NCI-H748 treated with DMSO at 0.1 percent for 48 hours (cell line): ENCODE data around the gene SGPL1.

Experiments
- DNase-seq: peaks from one replicate; lab custom pipeline; 2025; lab: John Stamatoyannopoulos, UW

SGPL1 gene

DNA sequence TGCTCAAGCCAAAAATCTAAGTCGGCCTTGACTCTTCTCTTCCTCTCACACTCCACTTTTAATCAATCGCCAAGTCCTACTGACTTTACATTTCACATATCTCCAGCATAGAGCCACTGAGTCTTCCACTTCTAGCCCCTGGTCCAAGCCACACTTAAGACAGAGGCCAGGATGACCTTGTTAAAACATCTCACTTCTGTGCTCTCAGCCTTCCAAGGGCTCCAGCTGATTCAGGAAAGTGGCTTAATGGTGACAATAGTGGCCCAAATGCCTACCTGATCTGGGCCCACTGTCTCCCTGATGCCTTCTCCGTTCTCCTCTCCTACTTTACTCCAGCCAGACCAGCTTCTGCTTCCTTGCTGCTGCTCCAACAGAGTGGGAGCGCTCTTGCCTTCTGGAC lies 35.0 kb upstream of the SGPL1 start:
- DNase-seq, result no peak

DNA sequence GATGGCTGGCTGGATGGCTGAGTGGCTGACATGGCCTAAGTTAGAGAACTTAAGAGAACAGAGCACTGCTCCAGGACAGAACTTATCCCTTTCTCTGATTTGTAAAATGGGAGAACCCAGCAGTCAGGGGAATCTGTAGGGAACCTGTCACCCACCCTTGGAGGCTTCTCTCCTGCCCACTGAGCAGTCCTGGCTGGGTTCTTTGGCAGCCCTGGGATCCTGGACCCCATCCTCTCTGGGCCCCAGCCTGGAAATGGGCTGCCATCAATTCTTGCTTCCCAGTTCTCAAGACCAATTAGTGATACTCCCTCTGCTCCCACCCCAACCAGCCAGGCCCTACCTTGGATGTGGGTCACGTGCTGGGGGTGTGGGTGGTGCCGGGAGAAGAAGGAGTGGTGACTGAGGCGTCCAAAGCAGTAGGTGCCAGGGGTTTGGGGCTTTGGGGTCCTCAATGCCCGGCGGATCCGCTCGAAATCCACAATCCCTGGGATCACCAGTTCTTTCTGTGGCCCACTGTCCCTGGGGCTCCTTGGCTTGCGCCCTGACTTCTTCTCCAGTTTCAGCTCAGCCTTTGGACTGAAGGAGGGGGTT lies 34.2 kb upstream of the SGPL1 start:
- DNase-seq, result no peak

DNA sequence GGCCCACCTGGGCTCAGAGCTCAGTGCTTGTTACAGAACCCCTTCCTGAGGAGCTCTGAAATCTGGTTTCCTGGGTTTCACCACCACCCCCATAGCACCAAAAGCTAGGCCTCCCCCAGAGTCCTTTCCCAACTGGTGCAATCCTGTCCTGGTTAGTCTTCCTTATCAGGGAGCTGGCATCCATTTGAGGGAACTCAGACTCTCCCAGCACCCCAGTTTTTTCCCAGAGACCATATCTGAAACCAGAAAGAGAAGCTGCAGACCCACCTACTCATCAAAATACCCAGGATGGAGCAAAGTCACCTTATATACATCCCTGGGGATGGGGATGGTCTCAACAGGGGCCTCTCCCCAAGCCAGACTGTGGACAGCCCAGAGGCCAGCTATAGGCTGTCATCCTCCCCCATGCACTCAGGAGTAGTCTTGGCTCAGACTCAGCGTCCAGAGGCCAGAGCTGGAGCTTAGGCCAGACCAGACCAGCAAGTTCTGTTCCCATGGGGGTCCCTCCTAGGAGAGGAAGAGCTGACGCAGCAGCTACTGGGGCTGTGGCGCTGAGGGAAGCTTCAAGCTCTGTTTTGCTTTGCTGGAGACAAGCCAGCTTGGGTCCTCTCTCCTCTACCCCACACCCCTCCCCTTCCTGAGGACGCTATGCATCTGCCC lies 33.5 kb upstream of the SGPL1 start:
- DNase-seq, result no peak

DNA sequence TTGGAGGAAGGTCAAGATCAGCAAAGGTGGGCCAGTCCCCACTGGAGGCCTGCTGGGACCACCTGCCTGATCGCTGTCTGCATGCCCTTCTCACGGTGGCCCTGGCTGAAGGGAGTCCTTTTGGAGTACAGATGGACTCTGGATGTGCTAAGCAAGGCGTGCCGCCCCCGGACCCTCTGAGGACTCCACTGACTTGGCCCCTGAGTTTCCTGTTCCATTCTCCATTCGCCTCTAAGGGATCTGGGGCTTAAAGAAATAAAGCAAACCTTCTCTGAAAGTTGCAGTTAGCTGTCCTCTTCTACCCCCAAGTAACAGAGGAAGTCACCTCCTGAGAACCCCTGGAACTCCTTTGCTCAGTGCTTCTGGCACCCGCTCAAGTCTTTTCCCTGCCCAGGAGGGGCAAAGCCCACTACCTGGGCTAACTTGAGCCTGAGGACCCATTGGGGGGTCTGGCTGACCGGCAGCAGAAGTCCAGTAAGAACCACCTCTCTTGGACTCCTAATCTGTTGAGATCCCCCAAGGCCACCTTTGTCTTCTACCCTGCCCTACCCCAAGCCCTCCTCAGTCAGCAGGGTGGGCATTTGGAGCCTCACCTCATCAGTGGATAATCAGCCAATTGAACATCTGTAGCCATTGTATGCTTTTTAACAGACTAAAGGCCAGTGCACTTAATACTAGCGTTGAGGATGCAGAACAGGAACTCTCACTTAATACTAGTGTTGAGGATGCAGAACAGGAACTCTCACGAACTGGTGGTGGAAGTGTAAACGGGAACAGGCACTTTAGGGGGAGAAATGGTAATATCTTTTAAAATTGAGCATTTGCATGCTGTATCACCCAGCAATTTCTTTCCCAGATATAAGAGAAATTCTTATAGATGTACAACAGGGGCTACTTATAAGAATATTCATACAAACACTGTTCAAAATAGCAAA lies 32.7 kb upstream of the SGPL1 start:
- no peak for DNase-seq

DNA sequence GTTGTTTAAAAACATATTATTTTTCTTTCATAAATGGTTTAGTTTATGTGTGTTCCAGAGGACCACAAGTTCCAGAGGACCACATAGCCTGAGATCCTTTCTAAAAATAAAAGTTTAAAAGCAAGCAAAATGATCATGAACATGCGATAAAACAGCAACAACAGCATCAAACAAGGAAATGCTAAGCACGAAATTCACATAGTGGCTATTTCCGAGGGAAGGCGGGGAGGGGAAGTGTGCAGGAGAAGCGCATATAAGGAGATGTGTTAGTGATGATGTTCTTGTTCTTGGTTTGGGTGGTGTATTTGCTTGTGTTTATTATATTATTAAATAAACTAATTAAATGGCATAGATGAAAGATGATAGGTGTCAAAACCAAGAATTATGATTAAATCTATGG lies 31.7 kb upstream of the SGPL1 start:
- DNase-seq, result no peak

DNA sequence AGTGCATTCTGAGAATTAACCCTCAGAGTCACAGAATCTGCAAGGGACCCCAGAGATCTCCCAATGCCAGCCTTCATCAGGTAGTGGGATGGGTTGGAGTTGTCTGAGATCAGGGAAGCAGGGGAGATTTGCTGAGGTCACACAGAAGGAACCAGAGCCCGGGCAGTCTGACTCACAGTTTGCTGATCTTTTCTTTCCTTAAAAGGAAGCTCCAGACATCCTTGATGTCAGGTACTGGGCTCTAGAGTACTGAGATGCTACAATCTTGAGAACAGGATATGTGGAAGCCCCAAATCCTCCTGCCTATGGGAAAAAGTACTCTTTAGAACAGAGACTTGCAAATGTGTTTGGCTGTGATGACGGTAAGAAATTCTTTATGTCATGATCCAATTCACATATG lies 31.3 kb upstream of the SGPL1 start:
- no peak for DNase-seq

DNA sequence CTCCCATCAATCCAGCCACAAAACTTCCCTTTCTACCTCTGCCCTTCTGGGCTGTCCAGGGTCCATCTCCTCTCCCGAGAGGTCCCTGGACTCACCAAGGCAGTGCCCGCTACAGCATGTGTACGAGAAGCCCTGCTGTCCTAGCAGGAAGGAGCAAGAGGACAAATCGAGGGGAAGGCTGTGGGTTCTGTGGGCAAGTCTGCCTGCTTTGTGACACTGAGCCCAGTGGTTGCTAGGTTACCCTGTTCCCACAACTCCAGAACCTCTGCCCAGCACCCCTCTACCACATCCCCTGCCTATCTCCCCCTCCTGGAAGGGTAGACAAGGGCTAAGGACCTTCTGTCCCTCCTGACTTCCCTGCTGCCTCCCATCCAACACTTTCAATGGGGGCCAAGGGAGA lies 30.6 kb upstream of the SGPL1 start, which contains the start of gene TBATA:
Gene TBATA, minus strand, starts transcription at position 188 of the 400 bp plus-strand sequence. CDS start 1,998 bp downstream, outside the sequence.
- no peak for DNase-seq

DNA sequence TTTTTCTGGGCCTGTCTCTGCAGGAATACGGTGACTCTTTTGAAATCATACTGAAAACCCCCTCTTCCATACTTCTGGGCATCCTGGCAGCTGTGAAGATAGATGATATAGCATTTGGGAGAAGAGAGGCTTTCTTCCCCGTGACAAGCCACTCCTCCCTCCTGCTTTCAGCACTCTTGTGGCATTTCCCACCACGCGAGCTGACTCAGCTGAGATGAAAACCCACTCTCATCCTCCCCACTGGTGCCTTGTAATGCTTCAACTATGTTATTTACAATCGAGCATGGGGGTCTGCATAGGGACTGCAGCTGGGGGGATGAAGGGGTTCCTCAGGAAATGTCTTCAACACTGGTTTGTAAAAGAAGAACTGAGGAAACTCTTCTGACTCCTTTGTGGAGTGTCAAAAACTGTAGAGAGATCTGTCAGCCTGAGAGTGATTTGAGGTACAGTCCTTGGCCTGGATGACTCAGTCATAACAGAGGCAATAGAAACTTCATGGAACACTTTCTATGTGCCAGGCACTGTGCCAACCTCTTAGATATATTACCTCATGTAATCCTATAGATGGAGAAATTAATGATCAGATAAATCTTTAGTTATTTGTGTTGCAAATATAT lies 28.8 kb upstream of the SGPL1 start:
- no peak for DNase-seq

DNA sequence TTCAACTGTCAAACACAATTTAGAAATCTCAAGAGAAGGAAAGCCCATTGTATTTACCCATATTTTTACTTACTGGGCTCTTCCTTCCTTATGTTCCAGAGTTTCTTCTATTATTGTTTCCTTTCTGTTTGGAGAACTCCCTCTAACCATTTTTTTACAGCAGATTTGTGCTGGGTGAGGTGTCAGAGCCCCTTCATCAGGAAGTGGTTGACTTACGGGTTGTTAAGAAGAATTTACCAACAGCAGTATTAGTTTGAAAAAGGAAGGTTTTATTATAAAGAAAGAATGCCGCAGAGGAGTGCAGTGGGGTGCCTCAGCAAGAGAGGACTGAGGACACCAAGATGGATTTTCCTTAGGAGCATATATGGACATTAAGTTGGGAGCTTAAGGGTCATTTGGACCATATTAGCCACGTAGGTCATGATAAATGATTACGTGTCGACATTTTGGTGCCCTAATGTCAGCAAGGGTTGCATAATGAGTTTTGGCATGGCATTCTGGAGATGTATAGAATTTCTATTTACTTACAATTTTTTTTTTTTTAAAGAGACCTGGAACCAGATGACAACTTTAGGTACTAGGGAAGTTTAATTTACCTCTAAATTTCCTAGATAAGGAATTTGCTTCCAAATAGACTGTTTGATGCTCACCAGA lies 24.2 kb upstream of the SGPL1 start:
- no peak for DNase-seq

DNA sequence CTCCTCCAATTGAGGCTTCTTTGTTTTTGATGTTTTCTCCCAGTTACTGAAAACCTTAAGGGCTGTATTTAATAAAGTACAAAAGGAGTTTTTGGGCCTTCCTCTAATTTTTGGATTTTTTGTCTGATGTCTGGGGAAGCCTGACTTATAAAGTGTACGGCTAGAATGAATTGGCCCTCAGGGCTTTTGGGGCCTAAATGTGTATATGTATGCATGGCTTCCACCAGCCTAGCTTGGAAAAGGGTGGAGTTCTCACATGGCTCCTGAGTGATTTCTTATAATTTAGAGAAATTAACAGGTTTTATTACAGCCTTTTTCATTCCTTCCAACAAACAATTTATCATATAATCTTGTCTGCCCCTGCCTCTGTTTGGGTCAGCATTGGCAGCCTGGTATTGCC lies 20.1 kb upstream of the SGPL1 start:
- DNase-seq, result no peak

DNA sequence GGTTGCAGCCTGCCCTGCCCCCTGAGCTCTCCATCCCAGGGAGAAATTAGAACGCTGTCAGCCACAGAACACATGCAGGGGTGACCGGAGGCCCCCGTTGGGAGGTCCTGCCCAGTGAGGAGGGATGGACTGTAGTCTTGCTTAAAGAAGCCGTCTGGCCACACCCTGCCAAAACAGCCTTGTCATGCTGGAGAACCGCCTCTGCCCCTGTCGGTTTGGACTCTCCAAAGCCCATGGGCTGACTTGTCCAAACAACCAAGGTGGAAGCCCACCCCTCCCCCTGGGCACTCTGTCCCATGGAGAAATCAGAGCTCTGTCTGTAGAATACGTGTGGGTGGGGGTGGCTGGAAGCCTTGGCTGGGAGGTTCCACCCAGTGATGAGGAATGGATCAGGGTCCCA lies 17.9 kb upstream of the SGPL1 start:
- no peak for DNase-seq

DNA sequence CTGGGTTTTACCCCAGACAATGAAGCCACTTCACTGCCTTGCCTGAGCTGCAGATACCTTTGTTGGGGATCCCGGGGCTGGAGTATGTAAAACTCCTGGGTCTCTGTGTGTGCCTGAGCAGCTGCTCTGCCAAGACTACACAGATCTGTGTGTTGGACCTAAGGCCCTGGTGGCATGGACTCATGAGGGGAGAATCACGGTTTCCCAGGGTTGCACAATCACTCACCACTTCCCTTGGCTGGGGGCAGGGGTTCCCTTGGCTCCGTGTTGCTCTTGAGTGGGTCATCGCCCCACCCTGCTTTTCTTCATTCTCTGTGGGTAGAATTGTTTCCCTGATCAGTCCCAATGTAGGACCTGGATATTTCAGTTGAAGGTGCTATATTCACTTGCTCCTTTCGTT lies 16.6 kb upstream of the SGPL1 start:
- DNase-seq, result no peak

DNA sequence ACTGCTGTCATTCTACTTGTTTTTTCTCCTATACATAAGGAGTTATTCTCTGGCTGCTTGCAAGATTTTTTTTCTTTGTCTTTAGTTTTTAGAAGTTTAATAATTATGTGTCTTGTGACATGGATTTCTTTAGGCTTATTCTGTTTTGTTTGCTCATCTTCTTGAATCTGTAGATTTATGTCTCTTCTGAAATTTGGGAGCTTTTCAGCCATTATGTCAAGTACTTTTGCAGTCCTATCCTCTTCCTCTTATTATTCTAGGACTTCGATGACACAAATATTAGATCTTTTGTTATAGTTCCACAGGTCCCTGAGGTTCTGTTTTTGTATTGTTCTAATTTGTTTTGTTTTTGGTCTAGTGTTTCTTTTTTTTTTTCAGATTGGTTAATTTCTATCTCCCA lies 13.9 kb upstream of the SGPL1 start:
- no peak for DNase-seq

DNA sequence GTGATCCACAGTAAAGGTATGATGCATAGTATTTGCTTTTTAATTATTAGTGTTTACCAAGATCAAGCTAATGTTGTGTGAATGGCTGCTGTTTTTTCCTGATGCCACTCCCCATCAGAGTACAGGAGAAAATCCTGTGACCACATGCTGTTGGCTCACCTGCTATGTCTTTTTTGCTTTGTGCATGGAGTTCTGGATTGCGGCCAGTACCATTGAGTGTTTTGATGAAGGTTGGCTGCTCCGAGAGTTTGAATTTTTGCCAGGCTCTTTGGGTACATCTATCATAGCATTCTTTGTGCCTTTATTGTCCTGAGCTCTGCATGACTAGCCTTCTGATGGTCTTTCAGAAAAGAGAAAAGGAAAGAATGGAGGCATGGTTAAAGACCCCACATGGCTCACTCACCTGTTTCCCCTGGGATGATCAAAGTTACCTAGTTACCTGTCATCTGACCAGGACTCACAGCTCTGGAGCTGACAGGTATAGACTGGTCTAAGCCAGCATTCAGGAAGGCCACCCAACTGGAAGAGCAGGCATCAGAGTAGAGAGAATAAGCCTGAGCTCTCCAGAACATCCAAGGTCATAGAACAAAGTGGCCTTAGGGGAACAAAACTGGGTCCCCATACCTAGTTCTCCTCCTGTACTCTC lies 11.8 kb upstream of the SGPL1 start:
- peak; percentile 77 for DNase-seq

DNA sequence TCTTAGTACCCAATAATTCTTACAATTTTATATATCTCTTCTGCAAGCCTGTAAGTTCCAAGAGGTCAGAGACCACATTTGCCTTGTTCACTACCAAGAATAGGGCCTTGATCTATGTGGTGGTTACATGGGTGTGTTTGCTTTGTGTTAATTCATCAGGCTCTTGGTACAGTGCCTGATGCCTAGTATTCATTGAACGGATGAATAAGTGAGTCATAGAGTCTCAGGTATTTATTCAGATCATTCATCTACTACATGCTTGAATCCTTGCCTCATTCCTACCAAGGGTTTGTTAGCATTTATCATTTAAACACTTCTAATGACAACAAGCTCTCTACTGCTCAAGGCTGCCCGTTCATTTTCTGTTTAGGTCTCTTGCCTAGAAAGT lies 11.3 kb upstream of the SGPL1 start:
- no peak for DNase-seq

DNA sequence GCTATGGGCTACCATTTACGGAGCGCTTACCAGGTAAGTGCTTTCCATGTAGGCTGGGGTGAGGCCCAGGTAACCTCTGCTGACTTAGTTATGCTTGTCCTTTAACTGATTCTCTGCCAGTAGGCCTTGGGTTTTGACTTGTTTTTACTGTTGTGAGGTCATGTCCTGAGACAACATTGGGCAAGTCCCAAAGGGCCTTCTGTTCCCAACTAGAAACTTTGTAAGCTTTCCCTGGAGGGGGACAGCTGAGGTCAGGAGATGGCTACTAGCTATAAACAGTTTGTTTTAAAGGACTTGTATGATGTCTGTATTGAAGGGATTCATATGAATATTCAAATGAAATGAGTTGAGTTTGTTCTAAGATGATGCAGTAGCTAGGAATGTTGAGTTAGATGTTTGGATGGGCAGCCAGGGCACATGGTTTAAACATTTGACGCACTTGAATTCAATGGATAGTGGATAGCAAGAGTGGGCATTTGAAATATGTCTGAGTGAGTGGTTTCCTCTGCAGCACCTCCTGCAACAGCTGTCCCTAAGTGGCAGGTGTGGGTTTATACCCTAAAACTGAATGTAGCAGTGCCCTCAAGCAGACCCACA lies 10.0 kb upstream of the SGPL1 start:
- no peak for DNase-seq

DNA sequence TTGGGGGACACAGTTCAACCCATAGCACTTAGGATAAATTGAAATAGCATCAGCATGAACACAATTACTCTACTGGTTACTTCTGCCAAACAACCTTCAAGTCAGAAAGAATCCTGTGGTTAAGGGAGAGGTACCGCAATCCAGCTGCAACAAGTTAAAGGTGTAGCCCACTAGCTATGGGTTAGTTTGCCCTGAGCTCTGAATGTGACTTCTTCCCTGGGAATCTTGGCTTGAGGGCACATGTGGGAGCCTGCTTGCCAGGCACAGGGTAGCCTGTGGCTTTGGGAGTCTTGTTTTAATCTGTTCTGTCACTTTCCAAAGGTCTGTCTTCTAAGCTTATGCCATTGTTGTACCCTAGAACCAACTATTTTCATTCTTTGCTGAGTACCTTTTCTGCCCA lies 8.9 kb upstream of the SGPL1 start:
- no peak for DNase-seq

DNA sequence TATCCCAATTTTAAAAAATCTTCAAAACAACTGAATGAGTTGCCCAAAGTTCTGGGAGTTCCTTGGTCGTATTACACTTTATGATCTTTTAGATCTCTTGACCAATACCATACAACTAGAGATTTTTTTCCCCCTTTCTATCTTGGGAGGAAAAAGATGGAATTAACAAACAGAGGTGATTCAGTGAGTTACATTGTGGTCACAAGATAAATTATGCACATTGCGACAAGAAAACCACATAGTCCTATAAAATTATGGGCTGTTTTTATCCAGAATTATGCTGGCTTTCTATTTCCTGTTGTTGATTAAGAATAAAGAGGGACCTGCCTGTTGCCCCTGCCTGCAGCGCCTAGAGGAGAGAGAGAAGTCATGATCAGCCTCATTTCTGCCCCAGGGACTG lies 8.2 kb upstream of the SGPL1 start:
- no peak for DNase-seq

DNA sequence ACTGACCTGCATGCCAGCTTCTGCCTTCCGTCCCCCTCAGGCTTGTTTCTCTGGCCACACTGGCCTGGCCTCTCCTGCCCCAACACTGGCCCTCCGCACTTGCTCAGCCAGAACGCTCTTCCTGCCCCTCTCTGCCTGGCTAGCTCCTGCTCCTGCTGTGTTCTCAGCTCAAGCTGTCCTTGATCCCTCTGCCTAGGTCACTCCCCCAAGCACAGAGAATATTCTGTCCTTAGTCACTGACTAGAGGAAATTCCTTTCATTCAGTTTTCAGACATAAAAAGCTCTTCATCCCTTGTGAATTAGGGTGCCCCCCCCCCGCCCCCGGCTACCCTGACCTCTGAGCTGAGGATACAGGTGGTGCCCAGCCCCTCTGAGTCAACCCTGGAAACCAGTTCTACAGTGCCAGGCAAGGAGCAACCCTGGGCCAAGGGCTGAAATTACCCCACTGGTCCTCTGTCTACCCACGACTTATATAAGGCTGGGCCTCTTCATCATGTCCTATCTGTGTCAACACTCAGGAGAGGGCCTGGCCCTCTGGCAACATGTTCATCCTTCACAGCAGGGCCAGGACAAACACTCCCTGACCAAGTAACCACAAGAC lies 6.6 kb upstream of the SGPL1 start:
- DNase-seq, result no peak

DNA sequence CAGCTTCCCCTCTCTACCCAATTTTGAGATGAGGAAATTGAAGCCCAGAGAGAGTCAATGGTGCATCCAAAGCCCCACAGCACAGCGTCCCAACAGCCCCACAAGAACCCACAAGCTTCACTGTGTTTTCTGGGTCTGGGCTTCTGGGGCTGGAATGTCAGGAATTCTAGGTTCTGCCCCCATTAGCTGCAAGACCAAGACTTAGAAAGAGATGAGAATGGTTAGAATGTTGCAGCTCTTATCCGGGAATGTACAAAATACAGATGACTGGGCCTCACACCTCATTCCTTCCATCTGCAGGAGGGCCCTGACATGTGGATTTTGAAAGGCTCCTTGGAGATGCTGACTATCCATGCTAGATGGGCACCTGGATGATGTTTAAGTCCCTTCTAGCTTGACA lies 6.0 kb upstream of the SGPL1 start:
- no peak for DNase-seq

DNA sequence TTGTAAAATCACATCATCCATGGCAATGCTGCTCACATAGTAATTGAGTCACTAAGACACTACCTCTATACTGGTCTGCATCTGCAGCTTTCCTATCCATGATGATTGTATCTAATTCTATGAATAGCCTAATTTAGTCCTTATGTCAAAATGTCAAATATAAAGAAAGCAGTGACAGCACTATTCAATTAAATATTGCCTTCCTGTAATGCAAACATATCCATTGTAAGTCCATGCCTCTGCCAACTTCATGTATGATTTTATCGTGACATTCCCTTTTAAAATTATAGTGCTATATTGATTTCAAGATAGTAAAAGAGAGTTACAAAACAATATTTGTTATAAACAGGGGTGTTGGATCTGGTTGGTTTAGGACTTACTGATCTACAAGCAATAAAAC lies 4.8 kb upstream of the SGPL1 start:
- no peak for DNase-seq
